Measurements from ENCODE around the gene TOGARAM1.
A peak's percentile ranks its signal among the peaks of the same experiment; 100 is the strongest.

The TOGARAM1 gene

DNA sequence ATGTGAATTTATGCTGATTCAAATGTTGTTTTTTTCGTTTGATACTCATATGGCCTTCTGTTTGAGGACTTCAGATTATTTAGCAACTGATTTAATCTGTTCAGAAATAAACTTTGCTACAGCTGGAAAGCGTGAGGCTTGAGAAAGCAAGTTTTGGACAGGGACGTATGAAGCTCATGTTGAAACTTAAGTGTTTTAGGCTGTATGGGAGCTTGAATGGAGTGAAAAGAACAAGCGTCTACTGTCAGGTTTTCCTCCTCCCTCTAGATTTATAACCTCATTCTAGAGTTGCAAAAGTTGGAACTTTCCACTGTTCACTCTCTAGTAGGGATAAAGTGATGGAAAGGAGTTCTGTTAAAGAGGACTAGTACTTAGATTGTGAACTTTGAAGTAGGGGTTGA is 123.0 kb downstream of the TOGARAM1 start:
- no peak for DNase-seq (ENCODE audit: low spot score)

- DNase-seq (ENCODE audit: low spot score) = peak; percentile 57
Measured at GRCh38 chr14:45089813-45090212, 127.8 kb downstream of the TOGARAM1 start.

DNA sequence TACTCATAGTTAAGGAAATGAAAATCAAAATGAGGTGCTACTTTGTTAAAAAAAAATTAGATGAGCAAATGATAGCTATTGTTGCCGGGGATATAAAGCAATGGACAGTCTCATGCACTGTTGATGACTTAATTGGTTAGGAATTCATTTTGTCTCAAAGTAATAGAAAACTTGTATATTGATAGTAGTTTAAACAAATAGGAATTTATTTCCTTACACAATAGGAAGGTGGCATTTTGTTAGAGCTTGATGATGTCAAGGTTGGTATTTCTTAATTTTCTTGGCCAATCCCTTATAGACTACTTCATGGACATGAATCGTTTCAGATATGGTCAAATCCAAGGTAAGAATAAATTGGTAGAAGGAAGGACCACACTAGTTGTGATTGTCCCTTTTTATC is 129.7 kb downstream of the TOGARAM1 start:
- no peak for DNase-seq (ENCODE audit: low spot score)

- DNase-seq (ENCODE audit: low spot score) = no peak
Measured at GRCh38 chr14:45094275-45094674, 132.3 kb downstream of the TOGARAM1 start.

GRCh38 chr14:45095143-45095542 is 133.2 kb downstream of the TOGARAM1 start:
- DNase-seq (ENCODE audit: low spot score) = no peak

GRCh38 chr14:45096218-45096617 is 134.2 kb downstream of the TOGARAM1 start:
- DNase-seq (ENCODE audit: low spot score) = no peak

DNA sequence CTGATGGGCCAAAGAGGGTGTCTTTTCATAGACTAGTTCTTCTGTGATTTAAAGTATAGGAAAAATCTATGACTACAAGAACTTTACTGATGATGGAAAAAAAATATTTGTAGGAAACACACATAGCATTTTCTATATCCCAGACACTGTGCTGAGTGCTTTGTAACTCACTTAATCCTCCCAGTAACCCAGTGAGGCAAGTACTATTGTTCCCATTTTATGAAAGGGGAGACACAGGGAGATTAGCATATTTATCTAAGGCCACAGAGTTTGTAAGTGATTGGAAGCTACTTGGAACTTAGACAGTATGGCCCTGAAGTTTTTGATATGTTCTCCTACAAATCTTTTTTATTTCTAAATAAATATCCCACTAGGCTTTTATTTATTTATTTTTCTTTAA is 141.8 kb downstream of the TOGARAM1 start:
- DNase-seq (ENCODE audit: low spot score) = no peak

DNA sequence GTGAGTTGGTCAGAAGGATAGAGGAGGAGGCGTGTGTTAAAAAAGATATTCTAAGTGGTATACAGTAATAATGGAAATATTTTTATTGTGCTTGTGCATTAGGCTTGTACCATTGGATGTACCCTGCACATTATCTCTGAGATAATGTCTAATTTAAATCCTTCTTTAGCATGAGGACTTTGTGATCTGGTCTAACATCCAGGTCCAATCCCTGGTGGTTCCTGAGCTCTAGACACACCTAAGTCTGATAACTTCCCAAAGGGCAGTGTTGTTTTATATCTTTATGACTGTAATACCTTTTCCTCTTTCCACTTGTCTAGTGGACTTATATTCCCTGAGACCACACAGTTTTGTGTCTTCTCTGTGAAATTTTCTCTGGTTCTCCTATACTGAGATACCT is 142.6 kb downstream of the TOGARAM1 start:
- no peak for DNase-seq (ENCODE audit: low spot score)

- no peak for DNase-seq (ENCODE audit: low spot score)
Measured at GRCh38 chr14:45112896-45113781, 151.1 kb downstream of the TOGARAM1 start.

GRCh38 chr14:45114327-45114726 is 152.3 kb downstream of the TOGARAM1 start:
- no peak for DNase-seq (ENCODE audit: low spot score)

DNA sequence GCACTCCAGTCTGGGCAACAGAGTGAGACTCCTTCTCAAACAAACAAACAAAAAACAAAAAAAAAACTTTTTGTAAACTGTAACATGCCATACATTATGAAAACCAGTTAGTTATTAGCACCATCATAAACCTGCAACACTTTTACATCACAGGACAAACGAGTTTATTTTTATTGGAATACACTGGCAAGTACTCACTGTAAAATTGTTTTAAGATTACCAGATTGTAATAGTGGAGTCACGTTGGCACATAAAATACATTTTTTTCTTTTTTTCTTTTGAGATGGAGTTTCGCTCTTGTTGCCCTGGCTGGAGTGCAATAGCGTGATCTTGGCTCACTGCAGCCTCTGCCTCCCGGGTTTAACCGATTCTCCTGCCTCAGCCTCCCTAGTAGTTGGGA is 156.6 kb downstream of the TOGARAM1 start:
- DNase-seq (ENCODE audit: low spot score) = no peak

DNA sequence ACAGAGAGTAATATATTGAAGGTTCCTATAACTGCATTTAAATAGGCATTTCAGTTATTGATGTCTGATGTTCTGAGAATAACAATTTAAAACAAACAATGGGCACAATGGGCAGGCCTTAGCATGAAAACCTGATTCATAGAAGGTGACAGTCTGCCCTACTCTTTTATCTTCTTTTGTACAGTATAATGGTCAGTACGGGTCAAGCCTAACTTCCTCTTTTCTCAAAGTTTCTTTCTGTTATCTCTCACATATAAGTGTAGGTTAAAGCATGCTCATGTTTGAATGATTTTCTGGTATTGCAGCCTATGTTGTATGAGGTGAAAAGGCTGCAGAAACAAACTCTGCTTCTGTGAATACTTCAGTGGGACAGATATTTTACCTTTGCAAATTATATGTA is 158.1 kb downstream of the TOGARAM1 start:
- no peak for DNase-seq (ENCODE audit: low spot score)

- no peak for DNase-seq (ENCODE audit: low spot score)
Measured at GRCh38 chr14:45123271-45123670, 161.3 kb downstream of the TOGARAM1 start.

Measured in CD4-positive, alpha-beta T cell treated with Interleukin-15 for 4 hours (primary cell).